HepG2 (cell line): ENCODE results near the gene UBL4B. TPM values are rescaled to one million over a fixed set of nuclear protein-coding genes. Genes with fewer than 3 reads are reported as not detected.

Source experiments
- AGO1 ChIP-seq: fragments of 200-400 bp; formaldehyde crosslinking; IDR thresholded peaks from 2 replicates; pipeline ENCODE4 v1.6.1; 2017; ENCODE audit warnings: mild to moderate bottlenecking, low read depth, low read length, moderate library complexity; ENCODE audit not compliant: poor library complexity, severe bottlenecking
- ATRX ChIP-seq: sonication (generic); formaldehyde crosslinking; IDR thresholded peaks from 2 replicates; pipeline ENCODE4 v1.4.0; 2020; ENCODE audit warnings: missing genetic modification reagents, borderline replicate concordance
- CHD2 ChIP-seq: IDR thresholded peaks from 2 replicates; pipeline ENCODE4 v1.6.1; 2011; ENCODE audit warnings: low read depth, low read length, improper control_type of control experiment
- HOXD1 ChIP-seq: sonication (generic); formaldehyde crosslinking; IDR thresholded peaks from 2 replicates; pipeline ENCODE4 v1.5.0; 2020; ENCODE audit warnings: missing genetic modification reagents
- MYNN ChIP-seq: sonication (generic); formaldehyde crosslinking; IDR thresholded peaks from 2 replicates; pipeline ENCODE4 v1.4.0; 2020; ENCODE audit warnings: mild to moderate bottlenecking, low read depth, missing genetic modification reagents
- NCOA1 ChIP-seq: sonication (generic); formaldehyde crosslinking; IDR thresholded peaks from 2 replicates; pipeline ENCODE4 v1.9.0; 2021; ENCODE audit warnings: missing genetic modification reagents
- NFKBIZ ChIP-seq: IDR thresholded peaks from 2 replicates; pipeline ENCODE4 v1.6.1; 2018; ENCODE audit warnings: missing genetic modification reagents, missing compliant biosample characterization
- PAWR ChIP-seq: sonication (generic); formaldehyde crosslinking; IDR thresholded peaks from 2 replicates; pipeline ENCODE4 v1.4.0; 2020; ENCODE audit warnings: missing genetic modification reagents, mild to moderate bottlenecking, borderline replicate concordance
- RNF2 ChIP-seq: fragments of 450-650 bp; conservative IDR thresholded peaks from 2 replicates; pipeline ENCODE4 v1.6.1; 2016; ENCODE audit warnings: low read depth
- SALL1 ChIP-seq: sonication (generic); formaldehyde crosslinking; IDR thresholded peaks from 2 replicates; pipeline ENCODE4 v1.8.0; 2022; ENCODE audit warnings: mild to moderate bottlenecking, missing genetic modification reagents
- SNAI1 ChIP-seq: sonication (generic); formaldehyde crosslinking; IDR thresholded peaks from 2 replicates; pipeline ENCODE4 v1.5.0; 2020; ENCODE audit warnings: mild to moderate bottlenecking, missing genetic modification reagents, borderline replicate concordance
- SRSF4 ChIP-seq: fragments of 200-400 bp; formaldehyde crosslinking; IDR thresholded peaks from one replicate; pipeline ENCODE4 v1.6.1; 2018; ENCODE audit warnings: mild to moderate bottlenecking, low read depth, low read length, moderate library complexity; ENCODE audit not compliant: poor library complexity, severe bottlenecking
- TARDBP ChIP-seq: sonication (generic); formaldehyde crosslinking; IDR thresholded peaks from 2 replicates; pipeline ENCODE4 v1.8.0; 2022; ENCODE audit warnings: mild to moderate bottlenecking, missing genetic modification reagents
- THYN1 ChIP-seq: sonication (generic); formaldehyde crosslinking; IDR thresholded peaks from 2 replicates; pipeline ENCODE4 v1.8.1; 2023; ENCODE audit warnings: low read depth, mild to moderate bottlenecking, moderate library complexity, missing genetic modification reagents, borderline replicate concordance
- ZBTB3 ChIP-seq: sonication (generic); formaldehyde crosslinking; IDR thresholded peaks from 2 replicates; pipeline ENCODE4 v1.4.0; 2020; ENCODE audit warnings: low read depth, mild to moderate bottlenecking, moderate library complexity, missing genetic modification reagents, borderline replicate concordance
- ZBTB8A ChIP-seq: sonication (generic); formaldehyde crosslinking; IDR thresholded peaks from 2 replicates; pipeline ENCODE4 v1.4.0; 2020; ENCODE audit warnings: mild to moderate bottlenecking, low read depth, missing genetic modification reagents, borderline replicate concordance
- ZNF17 ChIP-seq: sonication (generic); formaldehyde crosslinking; IDR thresholded peaks from 2 replicates; pipeline ENCODE4 v1.5.0; 2020; ENCODE audit warnings: mild to moderate bottlenecking, missing genetic modification reagents
- ZNF546 ChIP-seq: sonication (generic); formaldehyde crosslinking; conservative IDR thresholded peaks from 2 replicates; pipeline ENCODE4 v1.8.1; 2023; ENCODE audit warnings: mild to moderate bottlenecking, missing genetic modification reagents
- ZNF670 ChIP-seq: sonication (generic); formaldehyde crosslinking; IDR thresholded peaks from 2 replicates; pipeline ENCODE4 v1.8.0; 2022; ENCODE audit warnings: mild to moderate bottlenecking, missing genetic modification reagents, borderline replicate concordance
- ZSCAN30 ChIP-seq: sonication (generic); formaldehyde crosslinking; IDR thresholded peaks from 2 replicates; pipeline ENCODE4 v1.5.0; 2020; ENCODE audit warnings: mild to moderate bottlenecking, missing genetic modification reagents
- polyA plus RNA-seq, 8 experiments: library from polyadenylated mRNA; depleted of rRNA in 3 of 8; stranded (reverse) in 7 of 8; unstranded in 1 of 8; fragments of >200 nt; fragmentation: Illumina TruSeq in 4 of 8; extraction: Trizol in 4 of 8; gene quantifications; 2 replicates each; pipeline versions ENCODE4 v1.2.1 to v1.2.3, GENCODE V29; 2011 to 2016; ENCODE audit warnings: low read depth in 4 of 8, missing spikeins in 1 of 8, mixed read lengths in 1 of 8; ENCODE audit not compliant: insufficient read depth in 1 of 8
- total RNA-seq, 5 experiments: library from RNA; depleted of rRNA; stranded (reverse); fragments of >200 nt; fragmentation: Illumina TruSeq; extraction: Trizol; gene quantifications; 2 replicates each; pipeline ENCODE4 v1.2.3, GENCODE V29; 2016; ENCODE audit warnings: low read depth in 1 of 5
- TF ChIP-seq, protein P1 (sequence below): sonication (generic); formaldehyde crosslinking; IDR thresholded peaks from 2 replicates; pipeline ENCODE4 v1.5.0; 2020; ENCODE audit warnings: missing genetic modification reagents
- TF ChIP-seq, protein P2 (sequence below): sonication (generic); formaldehyde crosslinking; IDR thresholded peaks from 2 replicates; pipeline ENCODE4 v1.4.0; 2020; ENCODE audit warnings: missing genetic modification reagents, borderline replicate concordance
- TF ChIP-seq, protein P3 (sequence below): sonication (generic); formaldehyde crosslinking; IDR thresholded peaks from 2 replicates; pipeline ENCODE4 v1.5.1; 2020; ENCODE audit warnings: mild to moderate bottlenecking, missing genetic modification reagents, borderline replicate concordance

The UBL4B gene
- total and polyA plus RNA-seq, 2 of the 13 experiments (the other 11 are each of a cell fraction or from before 2014, with no cell fraction given) = not detected

DNA sequence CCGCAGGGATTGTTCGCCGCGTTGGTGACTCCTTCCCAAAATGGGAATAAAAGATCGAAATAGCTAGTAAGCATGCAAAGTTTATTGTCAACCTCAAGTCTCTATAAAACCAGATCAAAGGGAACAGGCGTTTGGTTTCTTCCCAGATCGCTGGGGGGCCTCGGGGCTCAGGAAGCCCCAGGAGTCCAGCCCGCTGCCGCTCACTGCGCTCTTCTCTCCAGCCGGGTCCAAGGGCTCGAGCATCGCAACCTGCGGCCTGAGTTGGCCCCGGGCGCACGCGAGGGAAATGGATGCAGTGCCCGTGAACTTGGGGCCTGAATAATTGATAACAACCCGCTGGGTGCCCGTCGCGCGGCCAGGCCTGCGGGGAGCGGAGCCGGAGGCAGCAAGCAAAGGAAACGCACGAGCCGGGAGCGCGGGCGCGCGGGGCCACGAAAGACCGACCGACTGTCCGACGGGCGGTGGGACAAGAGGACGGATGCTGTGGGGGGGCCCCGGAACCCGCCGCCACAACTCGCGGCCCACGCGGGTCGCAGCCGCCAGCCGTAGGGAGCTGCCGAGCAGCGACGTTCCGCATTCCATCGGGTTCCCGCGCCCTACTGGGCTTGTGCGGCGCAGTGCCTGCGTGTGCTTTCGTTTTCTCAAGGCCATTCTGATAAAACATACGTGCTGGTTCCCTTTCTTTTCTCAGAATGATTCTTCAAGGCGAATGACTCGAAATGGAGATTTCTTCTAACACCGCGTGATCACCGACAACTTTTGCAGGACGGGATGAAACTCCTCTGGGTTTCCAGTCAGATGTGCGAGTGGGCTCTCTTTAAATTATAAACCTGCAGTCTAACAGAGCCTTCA is 27.8 kb upstream of the UBL4B start (continued):
- no peak for TF ChIP-seq ZBTB8A
- TF ChIP-seq RNF2 = peak; percentile 43; the same call in 1 of the 2 replicates
- TF ChIP-seq SNAI1 (CRISPR knock-in tag) = no peak
- no peak for TF ChIP-seq ZNF546
- TF ChIP-seq NCOA1 (CRISPR knock-in tag) = no peak
- no peak for TF ChIP-seq THYN1
- peak; percentile 32; the same call in 1 of the 2 replicates for TF ChIP-seq SALL1 (CRISPR knock-in tag)
- TF ChIP-seq ZNF17 (CRISPR knock-in tag) = no peak
- TF ChIP-seq CHD2 = no peak
- TF ChIP-seq ZSCAN30 (CRISPR knock-in tag) = no peak
- no peak for TF ChIP-seq PAWR
- TF ChIP-seq ZNF670 = no peak
- no peak for TF ChIP-seq SRSF4
- TF ChIP-seq MYNN (CRISPR knock-in tag) = no peak
- TF ChIP-seq, protein P1, sequence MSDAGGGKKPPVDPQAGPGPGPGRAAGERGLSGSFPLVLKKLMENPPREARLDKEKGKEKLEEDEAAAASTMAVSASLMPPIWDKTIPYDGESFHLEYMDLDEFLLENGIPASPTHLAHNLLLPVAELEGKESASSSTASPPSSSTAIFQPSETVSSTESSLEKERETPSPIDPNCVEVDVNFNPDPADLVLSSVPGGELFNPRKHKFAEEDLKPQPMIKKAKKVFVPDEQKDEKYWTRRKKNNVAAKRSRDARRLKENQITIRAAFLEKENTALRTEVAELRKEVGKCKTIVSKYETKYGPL (CRISPR knock-in tag) = no peak
- TF ChIP-seq AGO1 = no peak
- TF ChIP-seq, protein P2, sequence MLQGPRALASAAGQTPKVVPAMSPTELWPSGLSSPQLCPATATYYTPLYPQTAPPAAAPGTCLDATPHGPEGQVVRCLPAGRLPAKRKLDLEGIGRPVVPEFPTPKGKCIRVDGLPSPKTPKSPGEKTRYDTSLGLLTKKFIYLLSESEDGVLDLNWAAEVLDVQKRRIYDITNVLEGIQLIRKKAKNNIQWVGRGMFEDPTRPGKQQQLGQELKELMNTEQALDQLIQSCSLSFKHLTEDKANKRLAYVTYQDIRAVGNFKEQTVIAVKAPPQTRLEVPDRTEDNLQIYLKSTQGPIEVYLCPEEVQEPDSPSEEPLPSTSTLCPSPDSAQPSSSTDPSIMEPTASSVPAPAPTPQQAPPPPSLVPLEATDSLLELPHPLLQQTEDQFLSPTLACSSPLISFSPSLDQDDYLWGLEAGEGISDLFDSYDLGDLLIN (CRISPR knock-in tag) = no peak
- TF ChIP-seq, protein P3, sequence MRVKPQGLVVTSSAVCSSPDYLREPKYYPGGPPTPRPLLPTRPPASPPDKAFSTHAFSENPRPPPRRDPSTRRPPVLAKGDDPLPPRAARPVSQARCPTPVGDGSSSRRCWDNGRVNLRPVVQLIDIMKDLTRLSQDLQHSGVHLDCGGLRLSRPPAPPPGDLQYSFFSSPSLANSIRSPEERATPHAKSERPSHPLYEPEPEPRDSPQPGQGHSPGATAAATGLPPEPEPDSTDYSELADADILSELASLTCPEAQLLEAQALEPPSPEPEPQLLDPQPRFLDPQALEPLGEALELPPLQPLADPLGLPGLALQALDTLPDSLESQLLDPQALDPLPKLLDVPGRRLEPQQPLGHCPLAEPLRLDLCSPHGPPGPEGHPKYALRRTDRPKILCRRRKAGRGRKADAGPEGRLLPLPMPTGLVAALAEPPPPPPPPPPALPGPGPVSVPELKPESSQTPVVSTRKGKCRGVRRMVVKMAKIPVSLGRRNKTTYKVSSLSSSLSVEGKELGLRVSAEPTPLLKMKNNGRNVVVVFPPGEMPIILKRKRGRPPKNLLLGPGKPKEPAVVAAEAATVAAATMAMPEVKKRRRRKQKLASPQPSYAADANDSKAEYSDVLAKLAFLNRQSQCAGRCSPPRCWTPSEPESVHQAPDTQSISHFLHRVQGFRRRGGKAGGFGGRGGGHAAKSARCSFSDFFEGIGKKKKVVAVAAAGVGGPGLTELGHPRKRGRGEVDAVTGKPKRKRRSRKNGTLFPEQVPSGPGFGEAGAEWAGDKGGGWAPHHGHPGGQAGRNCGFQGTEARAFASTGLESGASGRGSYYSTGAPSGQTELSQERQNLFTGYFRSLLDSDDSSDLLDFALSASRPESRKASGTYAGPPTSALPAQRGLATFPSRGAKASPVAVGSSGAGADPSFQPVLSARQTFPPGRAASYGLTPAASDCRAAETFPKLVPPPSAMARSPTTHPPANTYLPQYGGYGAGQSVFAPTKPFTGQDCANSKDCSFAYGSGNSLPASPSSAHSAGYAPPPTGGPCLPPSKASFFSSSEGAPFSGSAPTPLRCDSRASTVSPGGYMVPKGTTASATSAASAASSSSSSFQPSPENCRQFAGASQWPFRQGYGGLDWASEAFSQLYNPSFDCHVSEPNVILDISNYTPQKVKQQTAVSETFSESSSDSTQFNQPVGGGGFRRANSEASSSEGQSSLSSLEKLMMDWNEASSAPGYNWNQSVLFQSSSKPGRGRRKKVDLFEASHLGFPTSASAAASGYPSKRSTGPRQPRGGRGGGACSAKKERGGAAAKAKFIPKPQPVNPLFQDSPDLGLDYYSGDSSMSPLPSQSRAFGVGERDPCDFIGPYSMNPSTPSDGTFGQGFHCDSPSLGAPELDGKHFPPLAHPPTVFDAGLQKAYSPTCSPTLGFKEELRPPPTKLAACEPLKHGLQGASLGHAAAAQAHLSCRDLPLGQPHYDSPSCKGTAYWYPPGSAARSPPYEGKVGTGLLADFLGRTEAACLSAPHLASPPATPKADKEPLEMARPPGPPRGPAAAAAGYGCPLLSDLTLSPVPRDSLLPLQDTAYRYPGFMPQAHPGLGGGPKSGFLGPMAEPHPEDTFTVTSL (CRISPR knock-in tag) = no peak
- TF ChIP-seq ATRX (CRISPR knock-in tag) = no peak
- TF ChIP-seq ZBTB3 (CRISPR knock-in tag) = no peak
- no peak for TF ChIP-seq NFKBIZ (CRISPR knock-in tag)
- 0 out of 2 replicates have a peak, but pooled peaks have one; percentile 32 for TF ChIP-seq TARDBP (CRISPR knock-in tag)
- TF ChIP-seq HOXD1 = no peak
